T-helper 1 cell (primary cell): ENCODE measurements around the gene LRRC47.

Experiments used
- DNase-seq, 5 donors: peaks; one replicate each; pipeline ENCODE4 v3.0.0-alpha.2; 2012 to 2020

The LRRC47 gene

GRCh38 chr1:3731583-3732433 lies 64.5 kb downstream of the LRRC47 start:
- no peak for DNase-seq

- no peak for DNase-seq
Measured at GRCh38 chr1:3730543-3731247, 65.6 kb downstream of the LRRC47 start.

- no peak for DNase-seq
Measured at GRCh38 chr1:3729594-3730542, 66.4 kb downstream of the LRRC47 start.
